ENCODE data around the gene MAML2.

DNA sequence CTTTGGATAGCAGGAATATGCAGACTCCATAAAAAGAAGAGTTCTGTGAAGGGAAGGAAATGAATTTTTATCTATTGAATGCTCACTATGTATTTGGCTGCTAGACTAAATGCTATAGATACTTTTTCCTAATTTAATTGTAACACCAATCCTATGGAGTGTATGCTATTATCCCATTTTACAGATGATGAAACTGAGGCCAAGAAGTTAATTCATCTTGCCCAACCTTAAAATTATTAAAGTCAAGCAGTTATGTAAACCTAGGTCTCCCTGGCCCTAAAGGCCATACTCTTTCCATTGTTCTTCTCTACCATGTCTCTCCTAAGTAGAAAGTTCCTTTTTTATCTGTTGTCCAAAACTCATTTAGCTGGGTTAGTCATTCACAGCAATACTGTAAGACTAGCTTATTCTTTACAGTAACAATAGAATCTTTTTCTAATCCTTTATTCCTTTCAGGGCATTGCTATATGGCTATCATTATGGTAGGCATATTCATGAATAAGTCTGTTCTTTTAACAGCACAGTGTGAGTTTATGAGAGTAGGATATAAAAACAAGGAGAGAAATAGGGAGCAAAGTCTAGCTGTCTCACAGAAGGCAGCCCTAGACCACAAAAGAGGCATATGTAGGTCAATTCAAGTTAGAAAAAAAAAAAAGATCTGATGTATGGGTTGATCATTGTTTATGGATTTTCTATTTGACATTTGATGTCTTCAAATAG, 50.5 kb downstream of the MAML2 start:
- TF ChIP-seq TAF1 (IDR thresholded peaks at IDR 0.05; ENCODE audit: borderline replicate concordance, low read depth, low read length), result no peak
- no peak for TF ChIP-seq POLR2A (IDR thresholded peaks at IDR 0.05; ENCODE audit: low read depth, low read length)
- TF ChIP-seq POLR2AphosphoS5 (IDR thresholded peaks at IDR 0.05; ENCODE audit: low read depth, low read length), result no peak

All from GM12892 (cell line).